ENCODE measurements around the gene DHRSX. TPM values are rescaled to one million over a fixed set of nuclear protein-coding genes. Genes with fewer than 3 reads are reported as not detected.

DHRSX gene
- total RNA-seq, 1 donor from 2014 or later = 30.4 TPM

GRCh38 chrX:2224597-2225235, 276.1 kb downstream of the DHRSX start:
- Histone ChIP-seq H2AFZ (ENCODE audit: low read depth, low read length) (no peak overlapping the region), H3K27me3 (ENCODE audit: insufficient read depth, low read length) (no peaks in the 10 kb centered on the region), H3K4me3 (ENCODE audit: insufficient read depth, low read depth, low read length) (no peak overlapping the region), H3K9me3 (ENCODE audit: insufficient read depth, low read depth, low read length) (peaks cover 14% of the 10 kb centered on the region), H3K9ac (ENCODE audit: low read length) (no peak overlapping the region), H3K4me1 (ENCODE audit: insufficient read depth, low read length) (no peaks in the 10 kb centered on the region), H3K36me3 (ENCODE audit: insufficient read depth, low read length) (no peaks in the 10 kb centered on the region), H3K4me2 (ENCODE audit: low read length) (no peak overlapping the region), H3K27ac (ENCODE audit: low read depth, low read length) (no peak overlapping the region), H4K20me1 (ENCODE audit: insufficient read depth, low read length) (no peaks in the 10 kb centered on the region), H3K79me2 (ENCODE audit: insufficient read depth, low read length) (no peaks in the 10 kb centered on the region)
- no peak for TF ChIP-seq CTCF (IDR thresholded peaks at IDR 0.05; ENCODE audit: insufficient read depth, low read depth, low read length)
- TF ChIP-seq EZH2 (IDR thresholded peaks at IDR 0.05; ENCODE audit: insufficient read depth, low read length) = no peak
- peaks cover 8% of the 10 kb centered on the region for H3K4me1 Mint-ChIP-seq (ENCODE audit: low read depth, unreplicated experiment)
- DNase-seq (ENCODE audit: low read depth) (no peak), FAIRE-seq (no peak)
- no peaks in the 10 kb centered on the region for H3K27me3 Mint-ChIP-seq (ENCODE audit: low read depth, unreplicated experiment)
- peaks cover 35% of the 10 kb centered on the region for H3K9me3 Mint-ChIP-seq (ENCODE audit: unreplicated experiment)
- peaks cover 53% of the 10 kb centered on the region for H3K36me3 Mint-ChIP-seq (ENCODE audit: low read depth, unreplicated experiment)
- H3K27ac Mint-ChIP-seq (ENCODE audit: unreplicated experiment) = no peak overlapping the region
- no peak overlapping the region for H3K4me3 Mint-ChIP-seq (ENCODE audit: unreplicated experiment)

- DNase-seq (ENCODE audit: low read depth) (no peak), FAIRE-seq (no peak)
- Histone ChIP-seq H3K27ac (ENCODE audit: low read depth, low read length) (no peak overlapping the region), H3K79me2 (ENCODE audit: insufficient read depth, low read length) (no peaks in the 10 kb centered on the region), H3K9me3 (ENCODE audit: insufficient read depth, low read depth, low read length) (peaks cover 15% of the 10 kb centered on the region), H3K9ac (ENCODE audit: low read length) (no peak overlapping the region), H3K27me3 (ENCODE audit: insufficient read depth, low read length) (no peaks in the 10 kb centered on the region), H3K4me1 (ENCODE audit: insufficient read depth, low read length) (no peaks in the 10 kb centered on the region), H4K20me1 (ENCODE audit: insufficient read depth, low read length) (no peaks in the 10 kb centered on the region), H3K4me2 (ENCODE audit: low read length) (no peak overlapping the region), H3K4me3 (ENCODE audit: insufficient read depth, low read depth, low read length) (no peak overlapping the region), H2AFZ (ENCODE audit: low read depth, low read length) (no peak overlapping the region), H3K36me3 (ENCODE audit: insufficient read depth, low read length) (no peaks in the 10 kb centered on the region)
- Mint-ChIP-seq H3K27me3 (ENCODE audit: low read depth, unreplicated experiment) (no peaks in the 10 kb centered on the region), H3K4me1 (ENCODE audit: low read depth, unreplicated experiment) (peaks cover 5% of the 10 kb centered on the region), H3K27ac (ENCODE audit: unreplicated experiment) (no peak overlapping the region), H3K9me3 (ENCODE audit: unreplicated experiment) (peaks cover 35% of the 10 kb centered on the region), H3K4me3 (ENCODE audit: unreplicated experiment) (no peak overlapping the region), H3K36me3 (ENCODE audit: low read depth, unreplicated experiment) (peaks cover 55% of the 10 kb centered on the region)
- no peak for TF ChIP-seq CTCF (IDR thresholded peaks at IDR 0.05; ENCODE audit: insufficient read depth, low read depth, low read length)
- no peak for TF ChIP-seq EZH2 (IDR thresholded peaks at IDR 0.05; ENCODE audit: insufficient read depth, low read length)
These were observed 276.6 kb downstream of the DHRSX start for GRCh38 chrX:2224161-2224560.

- Mint-ChIP-seq H3K4me3 (ENCODE audit: unreplicated experiment) (no peak overlapping the region), H3K27ac (ENCODE audit: unreplicated experiment) (no peak overlapping the region), H3K4me1 (ENCODE audit: low read depth, unreplicated experiment) (no peaks in the 10 kb centered on the region), H3K36me3 (ENCODE audit: low read depth, unreplicated experiment) (peaks cover 64% of the 10 kb centered on the region), H3K27me3 (ENCODE audit: low read depth, unreplicated experiment) (no peaks in the 10 kb centered on the region), H3K9me3 (ENCODE audit: unreplicated experiment) (peaks cover 33% of the 10 kb centered on the region)
- no peaks in the 10 kb centered on the region for H3K36me3 ChIP-seq (ENCODE audit: insufficient read depth, low read length)
- peaks cover 20% of the 10 kb centered on the region for H3K9me3 ChIP-seq (ENCODE audit: insufficient read depth, low read depth, low read length)
- no peaks in the 10 kb centered on the region for H4K20me1 ChIP-seq (ENCODE audit: insufficient read depth, low read length)
- H3K27me3 ChIP-seq (ENCODE audit: insufficient read depth, low read length) = no peaks in the 10 kb centered on the region
- no peaks in the 10 kb centered on the region for H3K79me2 ChIP-seq (ENCODE audit: insufficient read depth, low read length)
- no peak for FAIRE-seq
- TF ChIP-seq EZH2 (IDR thresholded peaks at IDR 0.05; ENCODE audit: insufficient read depth, low read length) = no peak
- no peak for TF ChIP-seq CTCF (IDR thresholded peaks at IDR 0.05; ENCODE audit: insufficient read depth, low read depth, low read length)
- H3K9ac ChIP-seq (ENCODE audit: low read length) = no peak overlapping the region
- H3K4me3 ChIP-seq (ENCODE audit: insufficient read depth, low read depth, low read length) = no peak overlapping the region
- H3K4me1 ChIP-seq (ENCODE audit: insufficient read depth, low read length) = no peaks in the 10 kb centered on the region
- no peak overlapping the region for H2AFZ ChIP-seq (ENCODE audit: low read depth, low read length)
- no peak overlapping the region for H3K4me2 ChIP-seq (ENCODE audit: low read length)
- H3K27ac ChIP-seq (ENCODE audit: low read depth, low read length) = no peak overlapping the region
- no peak for DNase-seq (ENCODE audit: low read depth)
These were observed 279.8 kb downstream of the DHRSX start for GRCh38 chrX:2220829-2221567.
